Activated CD8-positive, alpha-beta memory T cell treated with anti-CD3 and anti-CD28 coated beads, Interleukin-2, amount 10 ng/mL, durations not matched to agents 7 days and 5 days (primary cell): Measurements from ENCODE around the gene TIAM2. TPM values are rescaled to one million over a fixed set of nuclear protein-coding genes. Genes with fewer than 3 reads are reported as not detected.
"Not testable (repeated sequence)": the region's sequence is repeated elsewhere in the genome, so short reads cannot be mapped to it uniquely, and the experiment has no call there.

Experiments
- ATAC-seq: fragments of 150-1000 bp; cut with Tn5 transposase; one replicate; pipeline ENCODE4 v1.10.0; 2021; ENCODE audit warnings: moderate library complexity
- CTCF ChIA-PET: fragments of 350-600 bp; sonication (Branson Sonifier 250); formaldehyde crosslinking; loops from one replicate; lab custom pipeline; 2021; ENCODE audit warnings: antibody characterized with exemption; lab: Charles Lee
- DNase-seq: peaks from one replicate; pipeline ENCODE4 v3.0.0-alpha.2; 2020
- H3K27ac Mint-ChIP-seq: one replicate; pipeline ENCODE4 v1.8.0; 2021; ENCODE audit warnings: mild to moderate bottlenecking, mixed read lengths
- H3K27me3 Mint-ChIP-seq: one replicate; pipeline ENCODE4 v1.8.0; 2021; ENCODE audit warnings: mixed read lengths
- H3K36me3 Mint-ChIP-seq: one replicate; pipeline ENCODE4 v1.8.0; 2021; ENCODE audit warnings: mild to moderate bottlenecking, mixed read lengths
- H3K4me1 Mint-ChIP-seq: one replicate; pipeline ENCODE4 v1.8.0; 2021; ENCODE audit warnings: mixed read lengths
- H3K4me3 Mint-ChIP-seq: one replicate; pipeline ENCODE4 v1.8.0; 2021; ENCODE audit warnings: mild to moderate bottlenecking, moderate library complexity, mixed read lengths
- H3K9me3 Mint-ChIP-seq: one replicate; pipeline ENCODE4 v1.8.0; 2022; ENCODE audit warnings: low read depth, mixed read lengths
- total RNA-seq, 2 experiments: library from RNA; stranded (reverse); gene quantifications; one replicate each; pipeline ENCODE4 v1.2.3, GENCODE V29; 2021

The TIAM2 gene
- 10 to 100 TPM in 1 of 2 experiments, 1 to 10 TPM in 1; 6.9 to 14.6 TPM for total RNA-seq

DNA sequence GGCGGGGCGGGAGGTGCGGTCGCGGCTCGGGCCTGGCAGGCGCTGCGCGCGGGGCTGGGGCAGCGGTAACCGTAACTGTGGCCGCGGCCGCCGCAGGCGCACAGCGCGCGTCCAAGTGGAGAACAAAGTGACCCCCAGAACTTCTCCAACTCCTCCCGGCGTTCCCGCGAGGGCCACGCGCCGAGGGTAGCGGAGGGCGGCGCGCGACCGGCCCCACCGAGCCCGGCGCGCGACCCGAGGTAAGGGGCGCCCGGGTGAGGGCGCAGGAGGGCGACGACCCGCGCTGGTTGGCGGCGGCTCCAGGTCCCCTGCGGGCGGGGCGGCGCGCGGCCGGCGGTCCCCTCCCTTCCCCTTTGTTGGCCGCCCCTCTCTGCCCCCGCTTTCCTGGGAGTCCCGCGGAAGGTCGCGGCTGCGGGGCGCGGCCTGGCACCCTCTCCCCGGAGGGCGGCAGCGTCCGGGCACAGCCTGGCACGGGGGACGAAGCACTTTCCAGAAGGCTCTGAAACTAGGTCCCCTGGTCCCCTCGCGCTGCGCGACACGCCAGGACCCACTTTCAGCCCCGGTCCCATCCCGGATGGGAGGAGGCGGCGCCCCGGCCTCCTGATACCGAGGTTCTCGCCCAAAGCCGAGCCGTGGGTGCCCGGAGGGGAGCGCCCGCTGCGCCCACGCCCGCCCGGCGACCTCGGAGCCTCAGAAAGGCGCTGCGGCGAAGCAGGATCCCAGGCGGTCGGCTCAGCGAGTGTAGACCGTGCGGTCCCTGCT, at the start of gene TIAM2:
Gene TIAM2 (plus strand): TSS at position 62 of the 762 bp plus-strand sequence. CDS start 133,909 bp downstream, outside the sequence.
- DNase-seq, result peak; percentile 53
- Mint-ChIP-seq H3K36me3 (no peaks in the 10 kb centered on the region), H3K9me3 (no peaks in the 10 kb centered on the region), H3K4me1 (peaks cover 9% of the 10 kb centered on the region), H3K27ac (no peak within 1 kb of the TSS), H3K4me3 (peak within 1 kb of the TSS; percentile 44), H3K27me3 (peaks cover 35% of the 10 kb centered on the region)
- CTCF ChIA-PET, result no interaction called here
- peak; percentile 70 for ATAC-seq

DNA sequence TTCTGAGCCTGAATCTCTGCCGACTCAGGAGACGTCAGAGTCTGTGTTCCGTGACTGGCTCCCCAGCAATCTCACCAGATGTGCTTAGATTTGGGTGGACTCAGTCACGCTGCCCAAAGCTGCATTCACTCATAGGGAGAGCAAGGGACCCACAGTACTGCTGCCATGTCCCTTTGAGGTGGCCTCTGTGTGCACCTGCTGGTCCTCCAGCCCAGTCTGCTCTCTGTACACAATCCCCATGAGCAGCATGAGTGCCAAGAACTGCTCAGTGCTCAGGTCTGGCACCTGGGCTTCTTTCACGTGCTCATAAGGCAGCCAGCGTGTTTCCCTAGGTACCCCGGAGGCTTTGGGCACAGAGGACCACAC, 44.2 kb upstream of the TIAM2 start:
- Mint-ChIP-seq H3K4me3 (no peak overlapping the region), H3K27me3 (no peaks in the 10 kb centered on the region), H3K36me3 (peaks cover 7% of the 10 kb centered on the region), H3K27ac (peak overlapping the region; percentile 23), H3K4me1 (peaks cover 22% of the 10 kb centered on the region), H3K9me3 (no peaks in the 10 kb centered on the region)
- ATAC-seq (peak; percentile 32), DNase-seq (no peak)
- CTCF ChIA-PET, result interaction anchor here (0.6 to 1.2 kb wide), 2 partner anchors 9 to 378 kb away, joined by 3 read pairs; no protein-coding TSS in a partner anchor

DNA sequence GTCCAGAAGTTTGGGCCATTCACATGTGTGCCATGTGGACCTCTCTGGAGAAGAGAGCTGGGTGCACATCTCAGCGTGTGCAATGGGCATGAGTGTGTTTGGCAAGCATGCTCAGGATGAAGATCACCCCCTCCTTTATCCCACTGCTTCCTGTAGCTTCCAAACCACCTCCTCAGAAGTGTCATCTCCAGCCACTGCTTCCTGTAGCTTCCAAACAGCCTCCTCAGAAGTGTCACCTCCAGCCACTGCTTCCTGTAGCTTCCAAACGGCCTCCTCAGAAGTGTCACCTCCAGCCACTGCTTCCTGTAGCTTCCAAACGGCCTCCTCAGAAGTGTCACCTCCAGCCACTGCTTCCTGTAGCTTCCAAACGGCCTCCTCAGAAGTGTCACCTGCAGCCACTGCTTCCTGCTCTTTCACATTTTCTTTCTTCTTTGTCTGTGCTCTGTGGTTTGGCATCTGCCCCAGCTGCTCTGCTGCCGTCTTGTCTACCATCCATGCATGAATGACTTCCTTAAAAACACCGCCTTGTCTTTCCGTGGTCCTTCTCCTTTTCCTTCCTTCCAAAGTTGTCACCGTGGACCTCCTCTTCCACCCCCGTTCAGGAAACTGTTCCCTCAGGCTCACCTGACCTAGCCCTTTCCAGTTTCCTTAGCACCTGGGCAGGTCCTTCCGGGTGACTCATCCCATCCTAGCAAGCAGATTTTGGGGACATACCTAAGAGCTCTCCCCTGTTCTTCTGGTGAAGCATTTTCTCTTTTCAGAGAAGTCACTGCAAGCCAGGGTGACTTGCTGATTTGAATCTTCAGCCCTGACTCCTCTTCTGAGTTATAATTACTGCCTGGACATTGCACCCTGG, 43.5 kb upstream of the TIAM2 start:
- no peak overlapping the region for H3K4me3 Mint-ChIP-seq
- peaks cover 7% of the 10 kb centered on the region for H3K36me3 Mint-ChIP-seq
- H3K9me3 Mint-ChIP-seq, result no peaks in the 10 kb centered on the region
- peak overlapping the region; percentile 50 for H3K27ac Mint-ChIP-seq
- ATAC-seq, result peak; percentile 68
- DNase-seq, result peak; percentile 55
- CTCF ChIA-PET, result interaction anchor here (0.6 to 1.2 kb wide), 2 partner anchors 10 to 379 kb away, joined by 3 read pairs; no protein-coding TSS in a partner anchor
- peaks cover 22% of the 10 kb centered on the region for H3K4me1 Mint-ChIP-seq
- no peaks in the 10 kb centered on the region for H3K27me3 Mint-ChIP-seq

DNA sequence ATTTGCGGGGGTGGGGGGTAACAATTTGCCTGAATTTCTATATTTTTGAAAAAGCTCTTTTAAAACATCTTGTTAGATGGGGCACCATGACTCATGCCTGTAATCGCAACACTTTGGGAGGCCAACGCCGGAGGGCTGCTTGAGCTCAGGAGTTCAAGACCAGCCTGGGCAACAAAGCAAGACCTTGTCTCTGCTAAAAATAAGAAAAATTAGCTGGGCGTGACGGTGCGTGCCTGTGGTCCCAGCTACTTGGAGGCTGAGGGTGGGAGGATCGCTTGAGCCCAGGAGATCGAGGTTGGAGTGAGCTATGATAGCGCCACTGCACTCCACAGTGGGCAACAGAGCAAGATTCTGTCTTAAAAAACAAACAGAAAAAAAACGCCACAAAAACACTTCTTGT, 41.5 kb upstream of the TIAM2 start:
- no peaks in the 10 kb centered on the region for H3K27me3 Mint-ChIP-seq
- CTCF ChIA-PET, result no interaction called here
- H3K27ac Mint-ChIP-seq, result no peak overlapping the region
- H3K4me3 Mint-ChIP-seq, result no peak overlapping the region
- DNase-seq, result no peak
- ATAC-seq, result no peak
- H3K36me3 Mint-ChIP-seq, result peaks cover 3% of the 10 kb centered on the region
- no peaks in the 10 kb centered on the region for H3K9me3 Mint-ChIP-seq
- peaks cover 22% of the 10 kb centered on the region for H3K4me1 Mint-ChIP-seq

DNA sequence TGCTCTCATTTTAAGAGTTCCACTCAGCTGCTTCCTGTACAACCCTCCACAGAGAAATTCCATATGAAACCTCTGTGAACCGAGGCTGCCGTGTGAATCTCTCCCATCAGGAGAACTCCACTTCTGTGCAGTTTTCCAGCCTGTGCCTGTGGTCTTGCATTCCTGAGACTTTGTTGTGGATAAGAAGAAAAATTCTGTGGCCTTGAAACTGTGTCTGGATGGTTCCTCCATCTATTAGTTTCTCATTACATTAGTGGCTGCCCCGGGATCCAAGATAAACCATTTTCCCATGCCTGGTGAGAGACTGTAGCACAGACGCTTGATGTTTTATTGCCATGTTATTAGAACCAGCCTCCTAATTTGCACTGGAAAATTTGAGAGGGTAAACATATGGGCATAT, 40.8 kb upstream of the TIAM2 start:
- no peaks in the 10 kb centered on the region for H3K9me3 Mint-ChIP-seq
- no peak overlapping the region for H3K4me3 Mint-ChIP-seq
- H3K27ac Mint-ChIP-seq, result no peak overlapping the region
- ATAC-seq, result no peak
- CTCF ChIA-PET, result no interaction called here
- H3K4me1 Mint-ChIP-seq, result peaks cover 22% of the 10 kb centered on the region
- no peak for DNase-seq
- H3K36me3 Mint-ChIP-seq, result no peaks in the 10 kb centered on the region
- H3K27me3 Mint-ChIP-seq, result no peaks in the 10 kb centered on the region

DNA sequence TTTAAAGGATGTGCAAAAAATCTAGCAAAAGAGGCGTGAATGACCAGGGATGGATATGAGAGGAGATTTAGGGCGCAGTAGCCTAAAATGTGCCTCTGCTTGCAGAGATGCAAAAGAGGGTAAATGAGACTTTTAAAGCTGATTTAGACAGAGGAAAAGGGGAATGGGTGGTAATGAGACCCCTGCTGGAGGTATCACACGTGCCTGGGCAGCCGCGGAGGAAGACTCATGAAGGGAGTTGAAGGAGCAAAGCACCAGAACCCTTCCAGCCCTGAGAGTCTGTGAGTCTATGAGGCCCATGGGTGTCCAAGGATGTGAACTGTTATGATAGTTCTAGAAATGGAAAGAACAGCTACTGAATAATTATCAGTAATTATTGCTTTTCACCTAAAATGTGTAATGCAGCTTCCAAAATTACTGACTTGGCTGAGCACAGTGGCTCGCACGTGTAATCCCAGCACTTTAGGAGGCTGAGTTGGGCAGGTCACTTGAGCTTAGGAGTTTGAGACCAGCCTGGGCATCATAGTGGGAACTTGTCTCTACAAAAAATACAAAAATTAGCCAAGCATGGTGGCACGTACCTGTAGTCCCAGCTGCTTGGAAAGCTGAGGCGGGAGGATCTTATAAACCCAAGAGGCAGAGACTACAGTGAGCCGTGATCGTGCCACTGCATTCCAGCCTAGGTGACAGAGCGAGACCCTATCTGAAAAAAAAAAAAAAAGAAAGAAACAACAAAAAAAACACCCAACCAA, 38.2 kb upstream of the TIAM2 start:
- Mint-ChIP-seq H3K27ac (no peak overlapping the region), H3K4me1 (peaks cover 10% of the 10 kb centered on the region), H3K36me3 (no peaks in the 10 kb centered on the region), H3K27me3 (no peaks in the 10 kb centered on the region), H3K9me3 (no peaks in the 10 kb centered on the region), H3K4me3 (no peak overlapping the region)
- CTCF ChIA-PET, result interaction anchor here (1.3 kb wide), 1 partner anchor 160 kb away, joined by 3 read pairs; no protein-coding TSS in a partner anchor
- ATAC-seq (no peak), DNase-seq (no peak)

DNA sequence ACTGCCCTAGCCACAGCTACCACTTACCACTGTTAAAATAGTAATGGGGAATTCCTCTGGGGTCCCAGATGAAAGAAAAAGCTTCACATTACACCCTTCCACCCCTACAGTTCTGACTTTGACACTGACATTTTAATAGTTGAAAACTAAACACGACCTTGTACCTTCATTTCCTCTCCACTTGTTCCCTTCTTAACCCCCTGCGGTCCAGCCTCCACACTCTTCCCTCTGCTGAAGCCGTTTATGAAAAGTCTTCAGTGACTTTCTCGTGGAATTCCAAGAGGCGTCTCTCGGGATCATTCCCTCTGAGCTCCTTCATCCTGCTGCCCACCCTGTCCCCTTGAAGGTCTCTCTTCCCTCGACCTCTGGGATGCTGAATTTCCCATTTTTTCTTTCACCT, 36.6 kb upstream of the TIAM2 start:
- Mint-ChIP-seq H3K27ac (no peak overlapping the region), H3K36me3 (no peaks in the 10 kb centered on the region), H3K27me3 (no peaks in the 10 kb centered on the region), H3K4me1 (no peaks in the 10 kb centered on the region), H3K4me3 (no peak overlapping the region), H3K9me3 (no peaks in the 10 kb centered on the region)
- ATAC-seq (no peak), DNase-seq (no peak)
- CTCF ChIA-PET, result no interaction called here

DNA sequence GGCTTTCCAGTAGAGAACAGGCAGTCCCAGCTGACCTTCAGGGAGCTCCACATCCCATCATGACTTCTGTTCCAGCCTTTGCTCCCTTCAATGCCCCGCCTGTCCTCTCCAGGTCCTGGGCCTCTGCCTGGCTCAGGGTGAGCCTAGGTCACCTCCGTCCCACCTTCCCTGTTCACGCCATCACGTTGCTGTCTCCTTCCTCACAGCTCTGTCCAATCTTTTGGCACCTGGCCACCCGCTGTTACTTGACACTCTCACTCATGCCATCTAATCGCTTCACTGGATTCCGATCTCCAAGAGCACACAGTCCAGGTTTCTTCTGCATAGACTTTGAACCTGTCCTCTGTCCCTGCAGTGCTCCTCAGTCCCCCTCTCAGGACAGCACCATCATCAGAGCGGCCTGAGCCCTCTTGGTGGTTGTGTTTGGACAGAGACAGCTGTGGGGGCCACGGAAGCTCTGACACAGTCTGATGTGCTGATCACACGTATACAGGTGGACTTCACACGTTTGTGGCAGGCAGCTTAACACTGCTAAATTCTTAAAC, 34.7 kb upstream of the TIAM2 start:
- H3K9me3 Mint-ChIP-seq, result no peaks in the 10 kb centered on the region
- no peaks in the 10 kb centered on the region for H3K4me1 Mint-ChIP-seq
- no peaks in the 10 kb centered on the region for H3K27me3 Mint-ChIP-seq
- no peak overlapping the region for H3K4me3 Mint-ChIP-seq
- DNase-seq (no peak), ATAC-seq (no peak)
- H3K27ac Mint-ChIP-seq, result no peak overlapping the region
- H3K36me3 Mint-ChIP-seq, result no peaks in the 10 kb centered on the region
- CTCF ChIA-PET, result no interaction called here

DNA sequence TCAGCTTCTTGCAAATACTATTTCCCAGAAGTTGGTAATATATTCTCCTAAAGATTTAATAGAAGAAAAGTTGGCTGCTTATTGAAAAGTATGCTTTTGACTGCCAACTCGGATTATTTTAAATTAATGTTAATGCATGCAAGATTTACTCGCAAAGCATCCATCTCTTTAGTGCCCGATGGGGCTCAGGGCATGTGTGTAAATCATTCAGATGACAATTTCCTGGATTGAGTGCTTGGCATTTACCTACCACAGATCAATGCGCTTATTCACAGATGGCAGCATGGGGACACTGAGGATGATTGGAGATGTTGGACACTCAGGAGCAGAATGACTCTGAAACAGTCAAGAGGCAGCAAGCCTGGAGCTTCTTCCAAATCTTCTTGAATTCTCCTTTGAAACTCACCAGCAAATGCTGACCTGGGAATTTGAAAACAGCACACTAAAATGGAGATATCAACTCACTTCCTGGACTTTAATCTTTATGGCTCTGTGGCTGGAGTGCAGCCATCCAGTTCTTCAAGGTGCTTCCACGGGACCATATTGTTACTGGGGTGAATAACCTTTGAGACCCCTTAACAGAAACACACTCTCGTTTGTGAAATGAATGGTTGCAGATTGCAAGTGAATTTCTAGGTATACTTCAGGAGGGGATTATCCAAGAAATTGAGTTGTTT, 34.1 kb upstream of the TIAM2 start:
- Mint-ChIP-seq H3K27me3 (no peaks in the 10 kb centered on the region), H3K27ac (no peak overlapping the region), H3K9me3 (no peaks in the 10 kb centered on the region), H3K36me3 (no peaks in the 10 kb centered on the region), H3K4me3 (no peak overlapping the region), H3K4me1 (no peaks in the 10 kb centered on the region)
- no peak for DNase-seq
- CTCF ChIA-PET, result interaction anchor here (0.7 kb wide), 1 partner anchor 64 kb away, joined by 4 read pairs; no protein-coding TSS in a partner anchor
- no peak for ATAC-seq

DNA sequence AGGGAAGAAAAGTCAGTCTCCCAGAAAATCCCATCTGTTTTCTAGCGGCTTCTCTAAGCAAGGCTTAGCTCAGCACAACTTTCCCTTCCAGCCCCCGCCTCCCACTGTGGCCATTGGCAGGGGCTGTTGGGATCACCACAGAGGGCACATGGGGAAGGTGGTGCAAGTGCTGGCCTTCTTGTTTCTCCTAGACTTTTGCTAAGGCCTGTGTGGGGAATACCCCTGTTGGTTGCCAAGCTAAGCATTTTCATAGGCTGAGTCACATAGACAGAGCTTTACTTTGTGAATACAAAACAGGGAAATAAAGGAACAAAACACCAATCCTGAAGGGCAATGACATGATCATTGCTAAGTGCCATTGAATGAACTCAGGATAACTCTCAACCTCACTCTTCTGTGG, 32.4 kb upstream of the TIAM2 start:
- no peak overlapping the region for H3K27ac Mint-ChIP-seq
- H3K4me1 Mint-ChIP-seq, result no peaks in the 10 kb centered on the region
- no peak overlapping the region for H3K4me3 Mint-ChIP-seq
- CTCF ChIA-PET, result interaction anchor here (1.1 kb wide), 1 partner anchor 10 kb away, joined by 4 read pairs; no protein-coding TSS in a partner anchor
- DNase-seq (no peak), ATAC-seq (no peak)
- no peaks in the 10 kb centered on the region for H3K36me3 Mint-ChIP-seq
- no peaks in the 10 kb centered on the region for H3K9me3 Mint-ChIP-seq
- H3K27me3 Mint-ChIP-seq, result no peaks in the 10 kb centered on the region

DNA sequence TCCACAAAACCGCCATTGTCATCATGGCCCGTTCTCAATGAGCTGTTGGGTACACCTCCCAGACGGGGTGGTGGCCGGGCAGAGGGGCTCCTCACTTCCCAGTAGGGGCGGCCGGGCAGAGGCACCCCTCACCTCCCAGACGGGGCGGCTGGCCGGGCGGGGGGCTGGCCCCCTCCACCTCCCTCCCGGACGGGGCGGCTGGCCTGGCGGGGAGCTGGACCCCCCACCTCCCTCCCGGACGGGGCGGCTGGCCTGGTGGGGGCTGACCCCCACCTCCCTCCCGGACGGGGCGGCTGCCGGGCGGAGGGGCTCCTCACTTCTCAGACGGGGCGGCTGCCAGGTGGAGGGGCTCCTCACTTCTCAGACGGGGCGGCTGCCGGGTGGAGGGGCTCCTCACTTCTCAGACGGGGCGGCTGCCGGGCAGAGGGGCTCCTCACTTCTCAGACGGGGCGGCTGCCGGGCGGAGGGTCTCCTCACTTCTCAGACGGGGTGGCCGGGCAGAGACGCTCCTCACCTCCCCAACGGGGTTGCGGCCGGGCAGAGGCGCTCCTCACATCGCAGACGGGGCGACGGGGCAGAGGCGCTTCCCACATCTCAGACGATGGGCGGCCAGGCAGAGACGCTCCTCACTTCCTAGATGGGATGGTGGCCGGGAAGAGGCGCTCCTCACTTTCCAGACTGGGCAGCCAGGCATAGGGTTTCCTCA, 28.9 kb upstream of the TIAM2 start:
- DNase-seq, CTCF ChIA-PET, H3K27ac Mint-ChIP-seq, H3K27me3 Mint-ChIP-seq, H3K9me3 Mint-ChIP-seq, H3K4me3 Mint-ChIP-seq, H3K4me1 Mint-ChIP-seq, H3K36me3 Mint-ChIP-seq, ATAC-seq: not testable (repeated sequence)

DNA sequence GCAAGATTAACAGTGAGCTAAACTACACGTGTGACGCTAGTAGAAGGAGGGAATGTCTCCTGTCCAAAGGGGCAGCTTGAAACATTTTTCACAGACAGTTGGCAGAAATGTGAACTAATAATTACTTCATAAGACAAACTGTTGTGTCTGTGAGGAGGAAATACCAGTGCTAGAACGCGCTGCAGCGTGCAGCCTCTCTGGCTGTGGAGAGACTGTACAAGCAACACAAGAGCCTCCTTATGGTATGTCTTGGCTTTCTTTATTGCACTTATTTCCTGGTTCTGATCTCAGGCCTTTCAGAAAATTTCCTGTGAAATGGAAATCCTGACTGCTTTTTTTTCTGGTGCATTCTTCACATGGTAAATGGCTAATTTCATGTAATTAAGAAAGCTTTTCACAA, 25.3 kb upstream of the TIAM2 start:
- Mint-ChIP-seq H3K4me1 (no peaks in the 10 kb centered on the region), H3K4me3 (no peak overlapping the region), H3K9me3 (no peaks in the 10 kb centered on the region), H3K36me3 (no peaks in the 10 kb centered on the region), H3K27me3 (no peaks in the 10 kb centered on the region), H3K27ac (no peak overlapping the region)
- ATAC-seq, result no peak
- CTCF ChIA-PET, result interaction anchor here (0.6 kb wide), 1 partner anchor 66 kb away, joined by 3 read pairs; no protein-coding TSS in a partner anchor
- DNase-seq, result no peak
